OCI-LY1 (cell line): ENCODE results near the gene RBM34.
"Not testable (repeated sequence)": the region's sequence is repeated elsewhere in the genome, so short reads cannot be mapped to it uniquely, and the experiment has no call there.

Experiments used
- CTCF ChIP-seq: fragments of 200-600 bp; sonication (generic), shearing (Covaris generic); IDR thresholded peaks from 2 replicates; pipeline ENCODE4 v1.5.1; 2017; ENCODE audit warnings: mild to moderate bottlenecking, antibody characterized with exemption, low read length, moderate library complexity, mixed read lengths
- EZH2 ChIP-seq: fragments of 200-600 bp; sonication (generic), shearing (Covaris generic); IDR thresholded peaks from 2 replicates; pipeline ENCODE4 v1.8.0; 2017; ENCODE audit warnings: borderline replicate concordance, mixed run types, mild to moderate bottlenecking, antibody characterized with exemption, low read length, moderate library complexity, mixed read lengths

- not testable (repeated sequence) for TF ChIP-seq CTCF, EZH2
Measured at GRCh38 chr1:235091319-235092044, 69.6 kb downstream of the RBM34 start.
